Measurements from ENCODE around the gene SEMA6D. TPM values are rescaled to one million over a fixed set of nuclear protein-coding genes. Genes with fewer than 3 reads are reported as not detected.
A peak's percentile ranks its signal among the peaks of the same experiment; 100 is the strongest.

The SEMA6D gene
- total RNA-seq, 4 donors from 2014 or later = 9.3 to 17.7 (median 14.3) TPM

DNA sequence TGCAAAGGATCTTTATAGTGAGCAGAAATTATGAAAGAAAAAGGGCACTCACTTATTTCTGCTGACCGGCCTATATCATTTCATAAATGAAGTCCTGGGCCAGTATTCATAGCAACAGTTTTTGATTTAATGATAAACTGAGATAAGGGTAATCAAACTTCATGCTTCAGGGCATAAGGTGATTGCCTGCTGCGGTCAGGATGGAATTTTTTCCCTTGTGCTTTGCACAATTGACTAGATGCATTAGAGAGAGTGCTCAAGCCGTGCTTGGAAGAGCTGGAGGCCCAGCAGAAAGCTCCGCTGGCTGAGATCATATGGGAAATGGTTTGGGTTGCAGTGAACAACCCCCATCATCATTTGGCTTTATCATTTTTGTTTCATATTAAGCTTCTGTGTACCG, 10.4 kb downstream of the SEMA6D start:
- peaks cover 43 to 54% of the 10 kb centered on the region in 2 donors for H3K4me1 ChIP-seq
- H3K27me3 ChIP-seq = no peaks in the 10 kb centered on the region
- no peak overlapping the region for H3K4me3 ChIP-seq (replicated peaks in 1 of 3)
- TF ChIP-seq, protein P1, sequence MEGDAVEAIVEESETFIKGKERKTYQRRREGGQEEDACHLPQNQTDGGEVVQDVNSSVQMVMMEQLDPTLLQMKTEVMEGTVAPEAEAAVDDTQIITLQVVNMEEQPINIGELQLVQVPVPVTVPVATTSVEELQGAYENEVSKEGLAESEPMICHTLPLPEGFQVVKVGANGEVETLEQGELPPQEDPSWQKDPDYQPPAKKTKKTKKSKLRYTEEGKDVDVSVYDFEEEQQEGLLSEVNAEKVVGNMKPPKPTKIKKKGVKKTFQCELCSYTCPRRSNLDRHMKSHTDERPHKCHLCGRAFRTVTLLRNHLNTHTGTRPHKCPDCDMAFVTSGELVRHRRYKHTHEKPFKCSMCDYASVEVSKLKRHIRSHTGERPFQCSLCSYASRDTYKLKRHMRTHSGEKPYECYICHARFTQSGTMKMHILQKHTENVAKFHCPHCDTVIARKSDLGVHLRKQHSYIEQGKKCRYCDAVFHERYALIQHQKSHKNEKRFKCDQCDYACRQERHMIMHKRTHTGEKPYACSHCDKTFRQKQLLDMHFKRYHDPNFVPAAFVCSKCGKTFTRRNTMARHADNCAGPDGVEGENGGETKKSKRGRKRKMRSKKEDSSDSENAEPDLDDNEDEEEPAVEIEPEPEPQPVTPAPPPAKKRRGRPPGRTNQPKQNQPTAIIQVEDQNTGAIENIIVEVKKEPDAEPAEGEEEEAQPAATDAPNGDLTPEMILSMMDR (IDR thresholded peaks at IDR 0.05) = no peak
- no peak for TF ChIP-seq POLR2A (IDR thresholded peaks at IDR 0.05)
- intact Hi-C loops (cut with DNase I) = no loop called here
- DNase-seq = no peak
- H3K36me3 ChIP-seq = no peaks in the 10 kb centered on the region
- WGBS, 2 donors = 50 to 70% methylated on average over 5 of the region's 5 CpGs
- no peaks in the 10 kb centered on the region for H3K9me3 ChIP-seq
- H3K27ac ChIP-seq = peak overlapping the region; percentile 36 to 83 (median 81)

DNA sequence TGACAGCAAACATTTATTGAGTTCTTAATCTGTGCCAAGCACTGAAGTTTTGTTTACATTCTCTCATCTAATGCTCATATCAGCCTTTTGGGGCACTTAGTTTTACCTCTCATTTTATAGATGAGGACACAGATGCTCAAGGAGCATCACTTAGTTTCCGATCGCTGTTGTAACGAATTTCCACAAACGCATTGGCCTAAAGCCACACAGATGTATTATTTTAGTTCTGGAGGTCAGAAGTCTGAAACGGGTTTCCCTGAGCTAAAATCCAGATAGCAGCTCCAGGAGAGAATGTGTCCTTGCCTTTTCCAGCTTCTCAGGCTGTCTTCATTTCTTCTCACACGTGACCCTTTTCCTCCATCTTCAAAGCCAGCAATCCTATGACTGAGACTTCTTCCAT, 11.1 kb downstream of the SEMA6D start:
- intact Hi-C loops (cut with DNase I) = no loop called here
- H3K4me1 ChIP-seq = peaks cover 40 to 50% of the 10 kb centered on the region in 2 donors
- WGBS, 2 donors = 90 to 93% methylated on average over 6 of the region's 6 CpGs

DNA sequence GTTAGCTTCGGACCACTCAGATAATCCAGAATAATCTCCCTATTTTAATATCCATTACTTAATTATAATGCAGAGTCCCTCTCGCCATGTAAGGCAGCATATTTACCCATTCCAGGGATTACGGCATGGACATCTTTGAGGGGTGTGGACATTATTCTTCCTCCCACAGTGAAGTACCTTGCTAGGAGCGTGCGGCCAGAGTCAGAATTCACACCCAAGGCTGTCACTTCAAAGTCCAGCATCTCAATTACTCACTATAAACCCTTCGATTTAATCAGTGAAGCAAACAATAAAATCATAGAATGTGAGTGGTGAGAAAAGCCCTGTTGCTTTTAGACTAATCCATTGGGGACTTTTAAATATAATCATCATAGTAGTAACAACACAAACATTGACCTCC, 11.6 kb downstream of the SEMA6D start:
- no peak for DNase-seq
- H3K27ac ChIP-seq = no peak overlapping the region
- peaks cover 35 to 45% of the 10 kb centered on the region in 2 donors for H3K4me1 ChIP-seq
- H3K9me3 ChIP-seq = no peaks in the 10 kb centered on the region
- intact Hi-C loops (cut with DNase I) = no loop called here
- no peak overlapping the region for H3K4me3 ChIP-seq (replicated peaks in 1 of 3)
- H3K27me3 ChIP-seq = no peaks in the 10 kb centered on the region
- TF ChIP-seq, protein P1 (IDR thresholded peaks at IDR 0.05) = no peak
- TF ChIP-seq POLR2A (IDR thresholded peaks at IDR 0.05) = no peak
- no peaks in the 10 kb centered on the region for H3K36me3 ChIP-seq
- 96 to 98% methylated on average over 6 of the region's 6 CpGs for WGBS, 2 donors

More for the DNA sequence above, 11.1 kb downstream of the SEMA6D start:
- no peak for TF ChIP-seq POLR2A (IDR thresholded peaks at IDR 0.05)
- TF ChIP-seq, protein P1 (IDR thresholded peaks at IDR 0.05) = no peak
- Histone ChIP-seq H3K27me3 (no peaks in the 10 kb centered on the region), H3K9me3 (no peaks in the 10 kb centered on the region), H3K4me3 (replicated peaks in 1 of 3) (no peak overlapping the region), H3K36me3 (no peaks in the 10 kb centered on the region), H3K27ac (peak overlapping the region in 2 of 3 donors; percentile 81 to 83)
- DNase-seq = no peak

DNA sequence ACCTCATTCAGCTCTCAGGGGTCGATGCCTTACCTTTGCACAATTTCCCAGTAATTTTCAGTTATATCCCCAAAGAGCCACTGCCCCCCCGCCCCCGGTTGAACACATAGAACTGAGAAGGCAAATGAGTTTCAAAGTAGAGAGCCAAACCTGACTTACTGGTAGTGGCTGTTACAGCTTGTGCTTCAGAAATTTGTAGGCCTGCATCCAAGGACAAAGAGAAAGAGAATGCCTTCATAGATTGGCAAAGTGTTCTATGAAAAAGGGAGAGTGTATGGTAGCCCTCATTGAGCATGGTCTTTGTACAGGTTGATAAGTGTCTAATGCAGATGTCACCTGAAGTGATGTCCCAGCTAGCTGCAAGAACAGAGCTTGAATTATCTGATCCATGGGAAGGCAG, 13.9 kb downstream of the SEMA6D start:
- Histone ChIP-seq H3K27ac (no peak overlapping the region), H3K36me3 (no peaks in the 10 kb centered on the region), H3K27me3 (no peaks in the 10 kb centered on the region), H3K4me3 (replicated peaks in 1 of 3) (no peak overlapping the region), H3K9me3 (no peaks in the 10 kb centered on the region), H3K4me1 (peaks cover 17 to 28% of the 10 kb centered on the region in 2 donors)
- 87 to 96% methylated on average over 3 of the region's 3 CpGs for WGBS, 2 donors
- TF ChIP-seq POLR2A (IDR thresholded peaks at IDR 0.05) = no peak
- intact Hi-C loops (cut with DNase I) = no loop called here
- no peak for DNase-seq

DNA sequence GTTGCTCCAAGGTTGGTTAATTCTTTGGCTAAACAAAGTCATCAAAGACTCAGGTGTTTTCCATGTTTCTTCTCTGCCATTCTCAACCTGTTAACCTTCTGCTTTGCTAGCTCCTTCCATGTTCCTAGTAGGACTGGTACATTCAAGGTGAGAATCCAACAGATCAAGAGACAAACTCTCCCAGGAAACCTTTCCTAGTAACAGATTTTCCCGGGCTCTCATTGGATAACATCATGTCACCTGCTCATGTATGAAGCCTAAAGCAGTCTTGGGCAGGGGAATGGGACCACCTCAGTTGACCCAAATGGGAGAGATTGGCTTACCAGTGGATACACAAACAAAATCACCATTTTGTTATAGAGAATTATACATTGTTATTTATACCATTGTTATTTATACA, 14.9 kb downstream of the SEMA6D start:
- DNase-seq = no peak
- 93 to 96% methylated on average over 1 of the region's 1 CpG for WGBS, 2 donors
- intact Hi-C loops (cut with DNase I) = no loop called here

More for the DNA sequence above, 14.9 kb downstream of the SEMA6D start:
- Histone ChIP-seq H3K4me1 (peaks cover 8 to 28% of the 10 kb centered on the region in 2 donors), H3K4me3 (replicated peaks in 1 of 3) (no peak overlapping the region), H3K9me3 (no peaks in the 10 kb centered on the region), H3K27ac (no peak overlapping the region), H3K27me3 (no peaks in the 10 kb centered on the region), H3K36me3 (no peaks in the 10 kb centered on the region)
- no peak for TF ChIP-seq POLR2A (IDR thresholded peaks at IDR 0.05)
- TF ChIP-seq, protein P1 (IDR thresholded peaks at IDR 0.05) = no peak
